ENCODE results near the gene AMOT.

Gene AMOT

DNA sequence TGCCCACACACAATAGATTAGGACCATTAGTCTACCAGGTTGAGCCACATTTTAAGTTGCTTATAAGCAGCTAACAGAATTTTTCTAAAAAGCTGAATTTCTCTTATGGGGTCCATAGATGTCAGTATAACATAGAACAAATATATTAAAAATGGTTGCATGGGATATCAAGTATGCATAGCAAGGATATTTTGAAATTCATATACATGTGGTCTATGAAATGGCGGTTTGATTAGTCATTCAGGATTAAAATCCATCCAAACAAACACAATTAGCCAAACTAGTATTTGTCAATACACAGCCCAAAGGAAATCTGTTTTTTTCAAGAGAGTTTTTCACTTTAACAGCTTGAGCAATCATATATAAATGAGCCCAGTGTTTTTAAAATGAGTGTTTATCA is 33.5 kb upstream of the AMOT start:
- Histone ChIP-seq H3K4me1 (ENCODE audit: insufficient read depth, poor library complexity, severe bottlenecking) (no peaks in the 10 kb centered on the region), H3K4me3 (ENCODE audit: severe bottlenecking) (no peak overlapping the region), H3K27ac (ENCODE audit: poor library complexity, severe bottlenecking) (no peak overlapping the region), H3K9me3 (ENCODE audit: severe bottlenecking) (no peaks in the 10 kb centered on the region), H3K36me3 (ENCODE audit: low read depth) (no peaks in the 10 kb centered on the region), H3K27me3 (ENCODE audit: insufficient read depth, poor library complexity, severe bottlenecking) (no peaks in the 10 kb centered on the region)
- TF ChIP-seq, protein P1, sequence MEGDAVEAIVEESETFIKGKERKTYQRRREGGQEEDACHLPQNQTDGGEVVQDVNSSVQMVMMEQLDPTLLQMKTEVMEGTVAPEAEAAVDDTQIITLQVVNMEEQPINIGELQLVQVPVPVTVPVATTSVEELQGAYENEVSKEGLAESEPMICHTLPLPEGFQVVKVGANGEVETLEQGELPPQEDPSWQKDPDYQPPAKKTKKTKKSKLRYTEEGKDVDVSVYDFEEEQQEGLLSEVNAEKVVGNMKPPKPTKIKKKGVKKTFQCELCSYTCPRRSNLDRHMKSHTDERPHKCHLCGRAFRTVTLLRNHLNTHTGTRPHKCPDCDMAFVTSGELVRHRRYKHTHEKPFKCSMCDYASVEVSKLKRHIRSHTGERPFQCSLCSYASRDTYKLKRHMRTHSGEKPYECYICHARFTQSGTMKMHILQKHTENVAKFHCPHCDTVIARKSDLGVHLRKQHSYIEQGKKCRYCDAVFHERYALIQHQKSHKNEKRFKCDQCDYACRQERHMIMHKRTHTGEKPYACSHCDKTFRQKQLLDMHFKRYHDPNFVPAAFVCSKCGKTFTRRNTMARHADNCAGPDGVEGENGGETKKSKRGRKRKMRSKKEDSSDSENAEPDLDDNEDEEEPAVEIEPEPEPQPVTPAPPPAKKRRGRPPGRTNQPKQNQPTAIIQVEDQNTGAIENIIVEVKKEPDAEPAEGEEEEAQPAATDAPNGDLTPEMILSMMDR (IDR thresholded peaks at IDR 0.05; ENCODE audit: poor library complexity, severe bottlenecking) = no peak
- no peak for ATAC-seq (ENCODE audit: low read depth)
- no peak for DNase-seq (ENCODE audit: low spot score)

DNA sequence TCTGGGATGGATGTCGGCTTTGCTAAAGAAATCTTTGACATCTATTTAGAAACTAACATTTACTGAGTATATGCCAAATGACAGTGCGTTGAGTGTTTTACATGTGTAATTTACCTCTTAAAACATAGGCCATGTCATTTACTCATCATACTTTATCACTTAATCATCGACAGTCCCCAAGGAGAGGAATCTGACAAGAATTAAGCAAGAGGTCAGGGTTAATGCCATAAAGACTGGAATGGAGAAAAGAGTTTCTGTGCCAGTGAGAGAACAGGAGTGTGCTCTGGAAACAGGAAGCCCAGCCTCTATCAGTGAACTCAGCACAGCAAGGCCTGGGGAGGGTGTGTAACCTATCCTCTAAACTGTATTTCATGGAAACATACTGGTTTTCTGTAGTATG is 28.0 kb upstream of the AMOT start:
- H3K4me3 ChIP-seq (ENCODE audit: severe bottlenecking) = no peak overlapping the region
- no peaks in the 10 kb centered on the region for H3K4me1 ChIP-seq (ENCODE audit: insufficient read depth, poor library complexity, severe bottlenecking)
- ATAC-seq (ENCODE audit: low read depth) = no peak
- no peaks in the 10 kb centered on the region for H3K27me3 ChIP-seq (ENCODE audit: insufficient read depth, poor library complexity, severe bottlenecking)
- H3K27ac ChIP-seq (ENCODE audit: poor library complexity, severe bottlenecking) = no peak overlapping the region
- TF ChIP-seq, protein P1 (IDR thresholded peaks at IDR 0.05; ENCODE audit: poor library complexity, severe bottlenecking) = no peak
- DNase-seq (ENCODE audit: low spot score) = no peak
- H3K36me3 ChIP-seq (ENCODE audit: low read depth) = no peaks in the 10 kb centered on the region
- no peaks in the 10 kb centered on the region for H3K9me3 ChIP-seq (ENCODE audit: severe bottlenecking)

DNA sequence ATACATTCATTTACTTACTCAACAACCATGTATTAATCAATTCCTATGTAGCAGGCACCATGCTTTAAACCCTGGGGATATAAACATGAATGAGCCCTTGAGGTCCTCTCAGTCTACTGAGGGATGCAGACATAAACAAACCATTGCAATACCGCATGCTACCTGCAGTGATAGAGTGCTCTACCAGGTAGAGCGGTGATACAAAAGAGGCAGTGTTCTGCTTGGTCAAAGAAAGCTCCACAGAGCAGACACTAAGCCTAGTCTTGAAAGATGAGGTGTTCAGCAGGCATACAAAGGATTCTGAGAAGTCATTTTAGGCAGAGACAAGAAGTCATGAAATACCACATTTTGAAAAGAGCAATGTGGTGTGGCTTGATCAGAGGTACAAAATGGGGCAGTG is 26.9 kb upstream of the AMOT start:
- no peaks in the 10 kb centered on the region for H3K9me3 ChIP-seq (ENCODE audit: severe bottlenecking)
- H3K27ac ChIP-seq (ENCODE audit: poor library complexity, severe bottlenecking) = no peak overlapping the region
- H3K4me3 ChIP-seq (ENCODE audit: severe bottlenecking) = no peak overlapping the region
- TF ChIP-seq, protein P1 (IDR thresholded peaks at IDR 0.05; ENCODE audit: poor library complexity, severe bottlenecking) = no peak
- H3K4me1 ChIP-seq (ENCODE audit: insufficient read depth, poor library complexity, severe bottlenecking) = no peaks in the 10 kb centered on the region
- ATAC-seq (ENCODE audit: low read depth) = no peak
- no peaks in the 10 kb centered on the region for H3K36me3 ChIP-seq (ENCODE audit: low read depth)
- no peak for DNase-seq (ENCODE audit: low spot score)
- H3K27me3 ChIP-seq (ENCODE audit: insufficient read depth, poor library complexity, severe bottlenecking) = no peaks in the 10 kb centered on the region

DNA sequence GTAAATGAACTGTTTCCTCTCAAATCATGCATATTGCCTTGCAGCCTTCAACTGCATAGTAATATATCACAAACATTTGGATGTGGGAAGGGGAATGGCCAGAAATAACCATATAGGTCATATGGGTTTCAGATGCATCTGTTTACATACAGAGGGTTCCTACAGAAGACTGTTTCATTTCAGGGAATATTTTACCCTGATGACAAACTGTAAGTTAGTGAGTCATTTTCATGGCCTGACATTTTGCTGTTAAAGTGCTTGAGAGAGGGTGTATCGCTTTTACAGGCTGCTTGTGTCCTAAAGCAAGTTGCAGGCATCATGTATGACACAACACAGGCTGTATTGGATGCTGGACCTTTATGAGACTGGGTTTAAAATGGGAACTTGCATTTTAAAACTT is 25.5 kb upstream of the AMOT start:
- Histone ChIP-seq H3K27ac (ENCODE audit: poor library complexity, severe bottlenecking) (no peak overlapping the region), H3K36me3 (ENCODE audit: low read depth) (no peaks in the 10 kb centered on the region), H3K27me3 (ENCODE audit: insufficient read depth, poor library complexity, severe bottlenecking) (no peaks in the 10 kb centered on the region), H3K4me1 (ENCODE audit: insufficient read depth, poor library complexity, severe bottlenecking) (no peaks in the 10 kb centered on the region), H3K9me3 (ENCODE audit: severe bottlenecking) (no peaks in the 10 kb centered on the region), H3K4me3 (ENCODE audit: severe bottlenecking) (no peak overlapping the region)
- ATAC-seq (ENCODE audit: low read depth) (no peak), DNase-seq (ENCODE audit: low spot score) (no peak)
- TF ChIP-seq, protein P1 (IDR thresholded peaks at IDR 0.05; ENCODE audit: poor library complexity, severe bottlenecking) = no peak

DNA sequence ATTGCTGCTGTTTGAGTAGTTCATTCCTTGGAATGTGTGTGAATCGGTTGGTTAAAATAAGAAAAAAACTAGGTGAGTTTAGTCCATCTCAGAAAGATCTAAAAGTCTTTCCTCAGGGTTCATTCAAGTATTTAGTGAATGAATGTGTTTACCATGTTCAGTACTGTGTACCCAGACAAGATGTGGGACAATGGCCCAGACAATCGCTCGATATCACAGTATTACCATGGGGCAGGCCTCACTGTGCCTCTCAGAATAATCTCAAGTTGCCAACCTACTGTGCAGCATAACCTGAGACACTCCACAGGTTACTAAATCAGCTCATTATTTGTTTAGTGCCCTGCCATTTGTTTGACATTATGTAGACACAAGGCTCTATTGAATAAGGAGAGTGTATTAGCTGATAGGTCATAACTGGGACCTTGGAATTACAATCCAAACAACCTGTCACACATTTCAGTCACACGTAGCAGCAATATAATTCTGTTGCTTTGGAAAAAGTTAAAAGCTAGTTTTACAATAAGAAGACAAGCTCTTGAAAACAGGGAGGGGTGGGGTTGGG is 24.9 kb upstream of the AMOT start:
- Histone ChIP-seq H3K27ac (ENCODE audit: poor library complexity, severe bottlenecking) (no peak overlapping the region), H3K27me3 (ENCODE audit: insufficient read depth, poor library complexity, severe bottlenecking) (no peaks in the 10 kb centered on the region), H3K9me3 (ENCODE audit: severe bottlenecking) (no peaks in the 10 kb centered on the region), H3K36me3 (ENCODE audit: low read depth) (no peaks in the 10 kb centered on the region), H3K4me3 (ENCODE audit: severe bottlenecking) (no peak overlapping the region), H3K4me1 (ENCODE audit: insufficient read depth, poor library complexity, severe bottlenecking) (no peaks in the 10 kb centered on the region)
- no peak for DNase-seq (ENCODE audit: low spot score)
- TF ChIP-seq, protein P1 (IDR thresholded peaks at IDR 0.05; ENCODE audit: poor library complexity, severe bottlenecking) = no peak
- ATAC-seq (ENCODE audit: low read depth) = no peak

Measured in RWPE2 (cell line).